ENCODE measurements around the gene FAM210B.

FAM210B gene

DNA sequence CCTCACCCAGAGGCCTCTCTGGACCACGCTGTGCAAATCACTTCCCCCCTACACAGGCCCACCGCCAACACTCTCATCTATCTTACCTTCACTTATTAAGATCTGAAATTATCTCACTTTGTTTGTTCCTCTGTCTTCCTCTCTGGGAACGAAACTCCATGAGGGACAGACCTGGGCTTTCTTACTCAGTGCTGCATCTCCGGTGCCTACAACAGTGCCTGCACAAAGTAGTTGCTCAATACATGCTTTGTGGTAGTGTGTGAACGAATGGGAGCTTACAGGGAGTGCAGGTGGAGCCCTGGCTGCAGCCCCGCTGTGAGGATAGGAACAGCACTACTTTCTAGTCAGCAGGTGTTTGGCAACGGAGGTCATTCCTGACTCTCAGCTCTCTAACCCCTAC, 58.6 kb downstream of the FAM210B start:
- H3K36me3 ChIP-seq (ENCODE audit: low read length) = no peaks in the 10 kb centered on the region
- H3K9me2 ChIP-seq (replicated peaks; ENCODE audit: insufficient read depth, low read length) = no peaks in the 10 kb centered on the region
- H3K9me3 ChIP-seq (ENCODE audit: insufficient read depth, low read length) = no peaks in the 10 kb centered on the region
- H3K27me3 ChIP-seq (ENCODE audit: low read length) = no peaks in the 10 kb centered on the region
- H3F3A ChIP-seq (ENCODE audit: insufficient read depth) = no peaks in the 10 kb centered on the region; the same call in 1 of the 2 replicates
- no peak overlapping the region for H3K4me3 ChIP-seq (ENCODE audit: insufficient read depth, low read length, poor library complexity, severe bottlenecking)
- H3K27ac ChIP-seq (ENCODE audit: low read depth, low read length) = no peak overlapping the region
- no peak for TF ChIP-seq EZH2phosphoT487 (conservative IDR thresholded peaks at IDR 0.05; ENCODE audit: low read length)
- TF ChIP-seq, protein P1, sequence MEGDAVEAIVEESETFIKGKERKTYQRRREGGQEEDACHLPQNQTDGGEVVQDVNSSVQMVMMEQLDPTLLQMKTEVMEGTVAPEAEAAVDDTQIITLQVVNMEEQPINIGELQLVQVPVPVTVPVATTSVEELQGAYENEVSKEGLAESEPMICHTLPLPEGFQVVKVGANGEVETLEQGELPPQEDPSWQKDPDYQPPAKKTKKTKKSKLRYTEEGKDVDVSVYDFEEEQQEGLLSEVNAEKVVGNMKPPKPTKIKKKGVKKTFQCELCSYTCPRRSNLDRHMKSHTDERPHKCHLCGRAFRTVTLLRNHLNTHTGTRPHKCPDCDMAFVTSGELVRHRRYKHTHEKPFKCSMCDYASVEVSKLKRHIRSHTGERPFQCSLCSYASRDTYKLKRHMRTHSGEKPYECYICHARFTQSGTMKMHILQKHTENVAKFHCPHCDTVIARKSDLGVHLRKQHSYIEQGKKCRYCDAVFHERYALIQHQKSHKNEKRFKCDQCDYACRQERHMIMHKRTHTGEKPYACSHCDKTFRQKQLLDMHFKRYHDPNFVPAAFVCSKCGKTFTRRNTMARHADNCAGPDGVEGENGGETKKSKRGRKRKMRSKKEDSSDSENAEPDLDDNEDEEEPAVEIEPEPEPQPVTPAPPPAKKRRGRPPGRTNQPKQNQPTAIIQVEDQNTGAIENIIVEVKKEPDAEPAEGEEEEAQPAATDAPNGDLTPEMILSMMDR (IDR thresholded peaks at IDR 0.05; ENCODE audit: insufficient read depth, low read length, poor library complexity, severe bottlenecking) = no peak
- H3K9ac ChIP-seq (ENCODE audit: low read length) = no peak overlapping the region
- H3K79me2 ChIP-seq (ENCODE audit: insufficient read depth, low read length) = no peaks in the 10 kb centered on the region
- no peak overlapping the region for H3K4me2 ChIP-seq (ENCODE audit: low read depth, low read length, poor library complexity, severe bottlenecking)
- no peaks in the 10 kb centered on the region for H4K20me1 ChIP-seq (ENCODE audit: low read depth, low read length)
- no peak overlapping the region for H2AFZ ChIP-seq (ENCODE audit: low read depth, low read length, severe bottlenecking)

DNA sequence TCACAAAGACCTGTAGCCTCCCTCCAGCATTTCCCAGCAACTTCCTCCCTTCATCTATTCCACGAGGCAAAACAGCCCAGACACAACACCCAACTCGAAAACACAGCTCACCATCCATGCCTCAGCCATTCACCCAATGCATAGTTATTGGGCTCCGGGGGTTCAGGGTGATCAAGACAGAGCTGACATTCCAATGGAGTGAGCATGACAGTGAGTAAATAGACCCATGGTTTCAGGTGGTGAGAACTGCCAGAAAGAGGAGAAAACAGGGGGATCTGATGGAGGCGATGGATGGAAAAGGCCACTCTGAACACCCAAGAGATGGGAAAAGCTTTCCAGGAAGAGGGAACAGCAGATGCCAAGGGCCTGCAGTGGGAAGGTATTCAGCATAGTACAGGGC, 59.1 kb downstream of the FAM210B start:
- H3K36me3 ChIP-seq (ENCODE audit: low read length) = no peaks in the 10 kb centered on the region
- H3K79me2 ChIP-seq (ENCODE audit: insufficient read depth, low read length) = no peaks in the 10 kb centered on the region
- H2AFZ ChIP-seq (ENCODE audit: low read depth, low read length, severe bottlenecking) = no peak overlapping the region
- H3K9me2 ChIP-seq (replicated peaks; ENCODE audit: insufficient read depth, low read length) = no peaks in the 10 kb centered on the region
- no peak overlapping the region for H3K9ac ChIP-seq (ENCODE audit: low read length)
- H3K27me3 ChIP-seq (ENCODE audit: low read length) = no peaks in the 10 kb centered on the region
- no peaks in the 10 kb centered on the region for H3K9me3 ChIP-seq (ENCODE audit: insufficient read depth, low read length)
- no peak overlapping the region for H3K4me3 ChIP-seq (ENCODE audit: insufficient read depth, low read length, poor library complexity, severe bottlenecking)
- no peak for TF ChIP-seq EZH2phosphoT487 (conservative IDR thresholded peaks at IDR 0.05; ENCODE audit: low read length)
- TF ChIP-seq, protein P1 (IDR thresholded peaks at IDR 0.05; ENCODE audit: insufficient read depth, low read length, poor library complexity, severe bottlenecking) = no peak
- H3K27ac ChIP-seq (ENCODE audit: low read depth, low read length) = no peak overlapping the region
- no peak overlapping the region for H3K4me2 ChIP-seq (ENCODE audit: low read depth, low read length, poor library complexity, severe bottlenecking)
- no peaks in the 10 kb centered on the region for H3F3A ChIP-seq (ENCODE audit: insufficient read depth)
- H4K20me1 ChIP-seq (ENCODE audit: low read depth, low read length) = no peaks in the 10 kb centered on the region
